GM23338 (cell line): ENCODE results near the gene TSPAN5. TPM values are rescaled to one million over a fixed set of nuclear protein-coding genes. Genes with fewer than 3 reads are reported as not detected.

Experiments
- ATAC-seq: fragments of 200-7000 bp; cut with Tn5 transposase; 3 replicates; pipeline ENCODE4 v1.9.1; 2020
- DNase-seq: peaks from one replicate; pipeline ENCODE4 v3.0.0-alpha.2; 2015; ENCODE audit warnings: low spot score
- H2AFZ ChIP-seq: fragments of 200-600 bp; sonication (generic); 2 replicates; pipeline ENCODE4 v1.8.0; 2016; ENCODE audit warnings: antibody characterized with exemption, mild to moderate bottlenecking, moderate library complexity
- H3F3A ChIP-seq: fragments of 200-600 bp; sonication (generic); replicated peaks from 2 replicates; pipeline ENCODE4 v1.8.0; 2017; ENCODE audit warnings: antibody characterized with exemption, mixed run types, low read depth
- H3K27ac ChIP-seq: fragments of 200-600 bp; sonication (generic); 2 replicates; pipeline ENCODE4 v1.6.1; 2016; ENCODE audit warnings: low read depth
- H3K27me3 ChIP-seq: fragments of 200-600 bp; sonication (generic); 2 replicates; pipeline ENCODE4 v1.8.0; 2016; ENCODE audit warnings: mild to moderate bottlenecking, mixed run types, moderate library complexity; ENCODE audit not compliant: insufficient read depth
- H3K36me3 ChIP-seq: fragments of 200-600 bp; sonication (generic); 2 replicates; pipeline ENCODE4 v1.8.0; 2016; ENCODE audit warnings: mild to moderate bottlenecking; ENCODE audit not compliant: insufficient read depth
- H3K4me1 ChIP-seq: fragments of 200-600 bp; sonication (generic); 2 replicates; pipeline ENCODE4 v1.8.0; 2016; ENCODE audit warnings: mild to moderate bottlenecking, moderate library complexity; ENCODE audit not compliant: insufficient read depth
- H3K4me2 ChIP-seq: fragments of 200-600 bp; sonication (generic); 2 replicates; pipeline ENCODE4 v1.7.1; 2017; ENCODE audit warnings: mixed run types
- H3K4me3 ChIP-seq: fragments of 200-600 bp; sonication (generic); 2 replicates; pipeline ENCODE4 v1.6.1; 2016; ENCODE audit warnings: mixed run types
- H3K79me2 ChIP-seq: fragments of 200-600 bp; sonication (generic); replicated peaks from 2 replicates; pipeline ENCODE4 v1.8.0; 2017; ENCODE audit warnings: mild to moderate bottlenecking; ENCODE audit not compliant: insufficient read depth
- H3K9me2 ChIP-seq: fragments of 200-600 bp; sonication (generic); 2 replicates; pipeline ENCODE4 v1.8.0; 2017; ENCODE audit not compliant: insufficient read depth
- H4K20me1 ChIP-seq: fragments of 200-600 bp; sonication (generic); replicated peaks from 2 replicates; pipeline ENCODE4 v1.8.0; 2017; ENCODE audit warnings: mild to moderate bottlenecking; ENCODE audit not compliant: insufficient read depth
- H3K27ac Mint-ChIP-seq: 2 replicates; pipeline ENCODE4 v1.8.0; 2020; ENCODE audit warnings: inconsistent platforms, mild to moderate bottlenecking, moderate library complexity, mixed read lengths
- H3K27me3 Mint-ChIP-seq: 3 replicates; pipeline ENCODE4 v1.8.0; 2022; ENCODE audit warnings: low read depth, mild to moderate bottlenecking, moderate library complexity, mixed read lengths, inconsistent platforms; ENCODE audit not compliant: insufficient read depth, poor library complexity
- H3K36me3 Mint-ChIP-seq: 3 replicates; pipeline ENCODE4 v1.8.0; 2021; ENCODE audit warnings: low read depth, mild to moderate bottlenecking, inconsistent platforms, moderate library complexity, mixed read lengths
- H3K4me1 Mint-ChIP-seq: 3 replicates; pipeline ENCODE4 v1.8.0; 2020; ENCODE audit warnings: mild to moderate bottlenecking, inconsistent platforms, mixed read lengths
- H3K4me3 Mint-ChIP-seq: 3 replicates; pipeline ENCODE4 v1.8.0; 2021; ENCODE audit warnings: moderate library complexity, mild to moderate bottlenecking, inconsistent platforms, mixed read lengths
- H3K9me3 Mint-ChIP-seq: 3 replicates; pipeline ENCODE4 v1.8.0; 2020; ENCODE audit warnings: moderate library complexity, mild to moderate bottlenecking, inconsistent platforms, mixed read lengths
- CREB1 ChIP-seq: fragments of 250-450 bp; sonication (Bioruptor Pico); IDR thresholded peaks from 2 replicates; pipeline ENCODE4 v1.5.0; 2020; ENCODE audit warnings: low read depth, mild to moderate bottlenecking, moderate library complexity
- EZH2 ChIP-seq: fragments of 200-600 bp; sonication (generic); IDR thresholded peaks from one replicate; pipeline ENCODE4 v1.8.0; 2017; ENCODE audit warnings: antibody characterized with exemption, mild to moderate bottlenecking, low read depth; ENCODE audit not compliant: unreplicated experiment
- JUNB ChIP-seq: IDR thresholded peaks from one replicate; pipeline ENCODE4 v1.6.1; 2016; ENCODE audit warnings: antibody characterized with exemption; ENCODE audit not compliant: unreplicated experiment
- NANOG ChIP-seq: IDR thresholded peaks from 2 replicates; pipeline ENCODE4 v1.6.1; 2016; ENCODE audit warnings: antibody characterized with exemption, borderline replicate concordance
- POLR2AphosphoS5 ChIP-seq: IDR thresholded peaks from 2 replicates; pipeline ENCODE4 v1.6.1; 2016; ENCODE audit warnings: antibody characterized with exemption, low read depth
- STAT1 ChIP-seq: IDR thresholded peaks from one replicate; pipeline ENCODE4 v1.6.1; 2016; ENCODE audit warnings: antibody characterized with exemption; ENCODE audit not compliant: unreplicated experiment
- polyA plus RNA-seq: library from polyadenylated mRNA; unstranded; fragments of >200 nt; fragmentation: Nextera tagmentation; extraction: Ambion mirVana; gene quantifications from 2 replicates; pipeline ENCODE4 v1.2.1, GENCODE V29; 2016
- total RNA-seq: library from RNA; depleted of rRNA; stranded (reverse); fragments of >200 nt; shearing (Covaris generic); gene quantifications from 2 replicates; pipeline ENCODE4 v1.2.3, GENCODE V29; 2014
- TF ChIP-seq, protein P1 (sequence below): IDR thresholded peaks from 2 replicates; pipeline ENCODE4 v1.6.1; 2016; ENCODE audit warnings: antibody characterized with exemption
- TF ChIP-seq, protein P2 (sequence below): fragments of 250-450 bp; sonication (Bioruptor Pico); IDR thresholded peaks from 2 replicates; pipeline ENCODE4 v1.5.0; 2020; ENCODE audit warnings: mild to moderate bottlenecking, moderate library complexity
- TF ChIP-seq, protein P3 (sequence below), 2 experiments: fragments of 200-600 bp in 1 of 2; sonication (generic) in 1 of 2; conservative IDR thresholded peaks; 2 replicates each; pipeline versions ENCODE4 v1.5.1 to v1.6.1; 2016 to 2017; ENCODE audit warnings: antibody characterized with exemption in 2 of 2, low read depth in 2 of 2, mild to moderate bottlenecking in 2 of 2, moderate library complexity in 1 of 2

TSPAN5 gene
- total and polyA plus RNA-seq, 2 experiments from 2014 or later, result 18.6 to 21.5 TPM

DNA sequence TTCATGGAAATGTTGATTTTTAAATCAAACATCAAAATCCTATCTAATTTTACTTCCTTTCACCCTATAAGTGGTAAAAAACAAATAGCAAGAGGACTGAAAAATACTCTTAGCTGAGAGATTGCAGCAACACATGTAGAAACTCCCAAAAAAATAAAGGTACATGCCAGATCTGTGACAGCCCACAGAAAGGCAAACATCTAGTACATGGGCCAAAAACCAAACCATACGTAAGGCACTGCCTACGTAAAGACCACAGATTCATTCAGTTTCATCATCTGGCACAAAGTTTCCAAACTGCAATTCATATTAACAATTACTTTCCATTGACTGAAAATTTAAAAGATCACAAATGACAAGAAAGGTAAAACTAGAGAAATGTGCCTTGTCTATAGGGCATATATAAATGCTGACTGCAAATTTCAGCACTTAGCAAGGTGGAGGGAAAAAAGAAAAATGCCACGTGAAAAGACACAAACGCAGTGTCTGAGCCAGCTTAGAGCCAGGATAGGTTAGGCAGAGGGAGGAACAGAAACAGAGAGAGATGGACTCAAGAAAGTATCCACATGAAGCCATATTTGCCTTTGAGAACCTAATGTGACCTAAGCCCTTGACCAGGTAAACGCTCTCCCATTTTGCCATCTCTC lies 88.1 kb downstream of the TSPAN5 start:
- Histone ChIP-seq H3K27me3 (no peaks in the 10 kb centered on the region), H3K9me2 (no peaks in the 10 kb centered on the region), H3K27ac (no peak overlapping the region), H2AFZ (no peak overlapping the region), H4K20me1 (no peaks in the 10 kb centered on the region), H3K4me1 (peaks cover 14% of the 10 kb centered on the region), H3K79me2 (peaks cover 10% of the 10 kb centered on the region; the same call in 1 of the 2 replicates), H3F3A (no peaks in the 10 kb centered on the region), H3K4me2 (no peak overlapping the region), H3K36me3 (no peaks in the 10 kb centered on the region), H3K4me3 (no peak overlapping the region)
- Mint-ChIP-seq H3K27me3 (peaks cover 5% of the 10 kb centered on the region), H3K27ac (no peak overlapping the region), H3K36me3 (no peaks in the 10 kb centered on the region), H3K4me3 (no peak overlapping the region), H3K4me1 (peaks cover 42% of the 10 kb centered on the region), H3K9me3 (no peaks in the 10 kb centered on the region)
- DNase-seq (no peak), ATAC-seq (no peak)
- TF ChIP-seq STAT1 (no peak), EZH2 (no peak), JUNB (no peak), CREB1 (CRISPR knock-in tag) (no peak), POLR2AphosphoS5 (no peak), NANOG (no peak)
- TF ChIP-seq, protein P1, sequence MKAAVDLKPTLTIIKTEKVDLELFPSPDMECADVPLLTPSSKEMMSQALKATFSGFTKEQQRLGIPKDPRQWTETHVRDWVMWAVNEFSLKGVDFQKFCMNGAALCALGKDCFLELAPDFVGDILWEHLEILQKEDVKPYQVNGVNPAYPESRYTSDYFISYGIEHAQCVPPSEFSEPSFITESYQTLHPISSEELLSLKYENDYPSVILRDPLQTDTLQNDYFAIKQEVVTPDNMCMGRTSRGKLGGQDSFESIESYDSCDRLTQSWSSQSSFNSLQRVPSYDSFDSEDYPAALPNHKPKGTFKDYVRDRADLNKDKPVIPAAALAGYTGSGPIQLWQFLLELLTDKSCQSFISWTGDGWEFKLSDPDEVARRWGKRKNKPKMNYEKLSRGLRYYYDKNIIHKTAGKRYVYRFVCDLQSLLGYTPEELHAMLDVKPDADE, result no peak
- TF ChIP-seq, protein P2, sequence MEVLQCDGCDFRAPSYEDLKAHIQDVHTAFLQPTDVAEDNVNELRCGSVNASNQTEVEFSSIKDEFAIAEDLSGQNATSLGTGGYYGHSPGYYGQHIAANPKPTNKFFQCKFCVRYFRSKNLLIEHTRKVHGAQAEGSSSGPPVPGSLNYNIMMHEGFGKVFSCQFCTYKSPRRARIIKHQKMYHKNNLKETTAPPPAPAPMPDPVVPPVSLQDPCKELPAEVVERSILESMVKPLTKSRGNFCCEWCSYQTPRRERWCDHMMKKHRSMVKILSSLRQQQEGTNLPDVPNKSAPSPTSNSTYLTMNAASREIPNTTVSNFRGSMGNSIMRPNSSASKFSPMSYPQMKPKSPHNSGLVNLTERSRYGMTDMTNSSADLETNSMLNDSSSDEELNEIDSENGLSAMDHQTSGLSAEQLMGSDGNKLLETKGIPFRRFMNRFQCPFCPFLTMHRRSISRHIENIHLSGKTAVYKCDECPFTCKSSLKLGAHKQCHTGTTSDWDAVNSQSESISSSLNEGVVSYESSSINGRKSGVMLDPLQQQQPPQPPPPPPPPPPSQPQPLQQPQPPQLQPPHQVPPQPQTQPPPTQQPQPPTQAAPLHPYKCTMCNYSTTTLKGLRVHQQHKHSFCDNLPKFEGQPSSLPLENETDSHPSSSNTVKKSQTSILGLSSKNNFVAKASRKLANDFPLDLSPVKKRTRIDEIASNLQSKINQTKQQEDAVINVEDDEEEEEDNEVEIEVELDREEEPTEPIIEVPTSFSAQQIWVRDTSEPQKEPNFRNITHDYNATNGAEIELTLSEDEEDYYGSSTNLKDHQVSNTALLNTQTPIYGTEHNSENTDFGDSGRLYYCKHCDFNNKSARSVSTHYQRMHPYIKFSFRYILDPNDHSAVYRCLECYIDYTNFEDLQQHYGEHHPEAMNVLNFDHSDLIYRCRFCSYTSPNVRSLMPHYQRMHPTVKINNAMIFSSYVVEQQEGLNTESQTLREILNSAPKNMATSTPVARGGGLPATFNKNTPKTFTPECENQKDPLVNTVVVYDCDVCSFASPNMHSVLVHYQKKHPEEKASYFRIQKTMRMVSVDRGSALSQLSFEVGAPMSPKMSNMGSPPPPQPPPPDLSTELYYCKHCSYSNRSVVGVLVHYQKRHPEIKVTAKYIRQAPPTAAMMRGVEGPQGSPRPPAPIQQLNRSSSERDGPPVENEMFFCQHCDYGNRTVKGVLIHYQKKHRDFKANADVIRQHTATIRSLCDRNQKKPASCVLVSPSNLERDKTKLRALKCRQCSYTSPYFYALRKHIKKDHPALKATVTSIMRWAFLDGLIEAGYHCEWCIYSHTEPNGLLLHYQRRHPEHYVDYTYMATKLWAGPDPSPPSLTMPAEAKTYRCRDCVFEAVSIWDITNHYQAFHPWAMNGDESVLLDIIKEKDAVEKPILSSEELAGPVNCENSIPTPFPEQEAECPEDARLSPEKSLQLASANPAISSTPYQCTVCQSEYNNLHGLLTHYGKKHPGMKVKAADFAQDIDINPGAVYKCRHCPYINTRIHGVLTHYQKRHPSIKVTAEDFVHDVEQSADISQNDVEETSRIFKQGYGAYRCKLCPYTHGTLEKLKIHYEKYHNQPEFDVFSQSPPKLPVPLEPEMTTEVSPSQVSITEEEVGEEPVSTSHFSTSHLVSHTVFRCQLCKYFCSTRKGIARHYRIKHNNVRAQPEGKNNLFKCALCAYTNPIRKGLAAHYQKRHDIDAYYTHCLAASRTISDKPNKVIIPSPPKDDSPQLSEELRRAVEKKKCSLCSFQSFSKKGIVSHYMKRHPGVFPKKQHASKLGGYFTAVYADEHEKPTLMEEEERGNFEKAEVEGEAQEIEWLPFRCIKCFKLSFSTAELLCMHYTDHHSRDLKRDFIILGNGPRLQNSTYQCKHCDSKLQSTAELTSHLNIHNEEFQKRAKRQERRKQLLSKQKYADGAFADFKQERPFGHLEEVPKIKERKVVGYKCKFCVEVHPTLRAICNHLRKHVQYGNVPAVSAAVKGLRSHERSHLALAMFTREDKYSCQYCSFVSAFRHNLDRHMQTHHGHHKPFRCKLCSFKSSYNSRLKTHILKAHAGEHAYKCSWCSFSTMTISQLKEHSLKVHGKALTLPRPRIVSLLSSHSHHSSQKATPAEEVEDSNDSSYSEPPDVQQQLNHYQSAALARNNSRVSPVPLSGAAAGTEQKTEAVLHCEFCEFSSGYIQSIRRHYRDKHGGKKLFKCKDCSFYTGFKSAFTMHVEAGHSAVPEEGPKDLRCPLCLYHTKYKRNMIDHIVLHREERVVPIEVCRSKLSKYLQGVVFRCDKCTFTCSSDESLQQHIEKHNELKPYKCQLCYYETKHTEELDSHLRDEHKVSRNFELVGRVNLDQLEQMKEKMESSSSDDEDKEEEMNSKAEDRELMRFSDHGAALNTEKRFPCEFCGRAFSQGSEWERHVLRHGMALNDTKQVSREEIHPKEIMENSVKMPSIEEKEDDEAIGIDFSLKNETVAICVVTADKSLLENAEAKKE (CRISPR knock-in tag), result no peak
- TF ChIP-seq, protein P3, sequence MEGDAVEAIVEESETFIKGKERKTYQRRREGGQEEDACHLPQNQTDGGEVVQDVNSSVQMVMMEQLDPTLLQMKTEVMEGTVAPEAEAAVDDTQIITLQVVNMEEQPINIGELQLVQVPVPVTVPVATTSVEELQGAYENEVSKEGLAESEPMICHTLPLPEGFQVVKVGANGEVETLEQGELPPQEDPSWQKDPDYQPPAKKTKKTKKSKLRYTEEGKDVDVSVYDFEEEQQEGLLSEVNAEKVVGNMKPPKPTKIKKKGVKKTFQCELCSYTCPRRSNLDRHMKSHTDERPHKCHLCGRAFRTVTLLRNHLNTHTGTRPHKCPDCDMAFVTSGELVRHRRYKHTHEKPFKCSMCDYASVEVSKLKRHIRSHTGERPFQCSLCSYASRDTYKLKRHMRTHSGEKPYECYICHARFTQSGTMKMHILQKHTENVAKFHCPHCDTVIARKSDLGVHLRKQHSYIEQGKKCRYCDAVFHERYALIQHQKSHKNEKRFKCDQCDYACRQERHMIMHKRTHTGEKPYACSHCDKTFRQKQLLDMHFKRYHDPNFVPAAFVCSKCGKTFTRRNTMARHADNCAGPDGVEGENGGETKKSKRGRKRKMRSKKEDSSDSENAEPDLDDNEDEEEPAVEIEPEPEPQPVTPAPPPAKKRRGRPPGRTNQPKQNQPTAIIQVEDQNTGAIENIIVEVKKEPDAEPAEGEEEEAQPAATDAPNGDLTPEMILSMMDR (conservative IDR thresholded peaks at IDR 0.05; ENCODE audit: low read depth in 2 of 2), result no peak
